ENCODE measurements around the gene HYOU1.

The HYOU1 gene

GRCh38 chr11:119019996-119020395 is 37.0 kb downstream of the HYOU1 start:
- TF ChIP-seq TAF1 (IDR thresholded peaks at IDR 0.05; ENCODE audit: borderline replicate concordance, insufficient read depth, low read length) (no peak), FOXP2 (optimal IDR thresholded peaks at IDR 0.05; ENCODE audit: borderline replicate concordance, extremely low read depth, extremely low read length, insufficient read depth) (no peak), POLR2AphosphoS5 (IDR thresholded peaks at IDR 0.05; ENCODE audit: low read depth, low read length) (no peak), REST (IDR thresholded peaks at IDR 0.05; ENCODE audit: insufficient read depth in 1 of 2, low read depth in 2 of 2, low read length in 2 of 2) (no peak), SIN3A (IDR thresholded peaks at IDR 0.05; ENCODE audit: borderline replicate concordance, insufficient read depth, low read length) (no peak)

- peak; percentile 4 for TF ChIP-seq FOXP2 (optimal IDR thresholded peaks at IDR 0.05; ENCODE audit: borderline replicate concordance, extremely low read depth, extremely low read length, insufficient read depth)
- peak in 1 of 2 experiments; percentile 59; a peak in 1 of 4 replicates for TF ChIP-seq REST (IDR thresholded peaks at IDR 0.05; ENCODE audit: insufficient read depth in 1 of 2, low read depth in 2 of 2, low read length in 2 of 2)
- TF ChIP-seq SIN3A (IDR thresholded peaks at IDR 0.05; ENCODE audit: borderline replicate concordance, insufficient read depth, low read length): 0 out of 2 replicates have a peak, but pooled peaks have one; percentile 25
- TF ChIP-seq TAF1 (IDR thresholded peaks at IDR 0.05; ENCODE audit: borderline replicate concordance, insufficient read depth, low read length): peak; percentile 96
- peak; percentile 72 for TF ChIP-seq POLR2AphosphoS5 (IDR thresholded peaks at IDR 0.05; ENCODE audit: low read depth, low read length)
Measured at GRCh38 chr11:119018074-119018938, 38.7 kb downstream of the HYOU1 start, which contains the start of the genes RPS25 and TRAPPC4. Gene RPS25 (minus strand): TSS chr11:119018343. CDS start chr11:119018284, 59 bp downstream. Gene TRAPPC4 (plus strand): TSS chr11:119018766. CDS start chr11:119018796, 30 bp downstream.

- TF ChIP-seq POLR2AphosphoS5 (IDR thresholded peaks at IDR 0.05; ENCODE audit: low read depth, low read length) (peak; percentile 53; the same call in 1 of the 2 replicates), REST (IDR thresholded peaks at IDR 0.05; ENCODE audit: insufficient read depth in 1 of 2, low read depth in 2 of 2, low read length in 2 of 2) (no peak)
Measured at GRCh38 chr11:119016216-119017009, 40.6 kb downstream of the HYOU1 start.

- peak; percentile 77 for TF ChIP-seq POLR2AphosphoS5 (IDR thresholded peaks at IDR 0.05; ENCODE audit: low read depth, low read length)
- TF ChIP-seq FOXP2 (optimal IDR thresholded peaks at IDR 0.05; ENCODE audit: borderline replicate concordance, extremely low read depth, extremely low read length, insufficient read depth): no peak
Measured at GRCh38 chr11:119015054-119015611, 41.9 kb downstream of the HYOU1 start.

GRCh38 chr11:119014209-119014924 is 42.6 kb downstream of the HYOU1 start:
- no peak for TF ChIP-seq SIN3A (IDR thresholded peaks at IDR 0.05; ENCODE audit: borderline replicate concordance, insufficient read depth, low read length)
- TF ChIP-seq POLR2AphosphoS5 (IDR thresholded peaks at IDR 0.05; ENCODE audit: low read depth, low read length): peak; percentile 69
- no peak for TF ChIP-seq TAF1 (IDR thresholded peaks at IDR 0.05; ENCODE audit: borderline replicate concordance, insufficient read depth, low read length)

Measured in PFSK-1 (cell line).